ENCODE data around the gene CCL21.
A peak's percentile ranks its signal among the peaks of the same experiment; 100 is the strongest.

CCL21 gene

GRCh38 chr9:34665381-34666250 lies 44.3 kb downstream of the CCL21 start:
- DNase-seq, result peak; percentile 93

- DNase-seq, result no peak
These were observed 44.9 kb downstream of the CCL21 start for GRCh38 chr9:34665067-34665380.

- DNase-seq, result peak; percentile 82
These were observed 45.5 kb downstream of the CCL21 start for GRCh38 chr9:34664281-34665066.

- DNase-seq, result no peak
These were observed 46.7 kb downstream of the CCL21 start for GRCh38 chr9:34663303-34663605.

- DNase-seq, result no peak
These were observed 47.2 kb downstream of the CCL21 start, which contains the start of gene CCL27 for GRCh38 chr9:34662526-34663302. Gene CCL27 (minus strand): TSS chr9:34662657. CDS start chr9:34662633, 24 bp downstream.

GRCh38 chr9:34659592-34660253 lies 50.2 kb downstream of the CCL21 start:
- no peak for DNase-seq
